Activated T-helper 1 cell treated with anti-CD3 and anti-CD28 coated beads, Interleukin-2, amount 50 U/mL, for 16 hours (primary cell): ENCODE data around the gene FLT1.

Experiments
- DNase-seq, 2 donors: peaks; one replicate each; pipeline ENCODE4 v3.0.0-alpha.2; 2020; ENCODE audit warnings: low read depth in 1 of 2, low spot score in 1 of 2

FLT1 gene

DNA sequence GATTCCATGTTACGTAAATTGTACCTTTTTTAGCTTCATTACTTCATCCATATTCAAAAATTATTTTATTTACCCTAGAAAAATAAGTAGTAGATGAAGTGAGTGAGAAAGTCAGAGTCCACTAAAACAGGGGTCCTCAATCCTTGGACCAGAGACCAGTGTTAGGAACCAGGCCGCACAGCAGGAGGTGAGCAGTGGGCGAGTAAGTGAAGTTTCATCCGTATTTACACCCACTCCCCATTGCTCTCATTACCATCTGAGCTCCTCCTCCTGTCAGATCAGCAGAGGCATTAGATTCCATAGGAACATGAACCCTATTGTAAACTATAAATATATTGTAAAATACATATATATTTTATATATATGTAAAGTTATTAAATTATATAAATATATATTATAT, 237.6 kb downstream of the FLT1 start:
- no peak for DNase-seq

DNA sequence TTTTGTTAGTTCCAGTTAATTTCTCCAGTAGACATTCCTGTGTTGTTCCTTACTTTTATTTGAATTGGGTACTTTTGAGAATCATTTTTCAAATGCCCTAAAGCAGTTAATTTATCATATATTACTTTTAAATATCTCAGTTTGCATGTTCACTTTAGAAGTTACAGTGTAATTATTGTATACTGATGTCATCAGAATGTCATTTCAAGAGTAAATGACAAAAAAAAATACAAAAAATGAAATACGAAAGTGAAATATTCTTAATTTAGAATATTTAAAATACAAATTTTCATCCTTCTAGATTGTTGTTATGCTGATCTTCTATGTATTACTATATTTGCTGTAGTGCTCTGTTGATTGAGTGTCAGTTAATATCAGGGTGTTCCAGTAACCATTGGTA, 242.4 kb downstream of the FLT1 start:
- DNase-seq, result no peak

DNA sequence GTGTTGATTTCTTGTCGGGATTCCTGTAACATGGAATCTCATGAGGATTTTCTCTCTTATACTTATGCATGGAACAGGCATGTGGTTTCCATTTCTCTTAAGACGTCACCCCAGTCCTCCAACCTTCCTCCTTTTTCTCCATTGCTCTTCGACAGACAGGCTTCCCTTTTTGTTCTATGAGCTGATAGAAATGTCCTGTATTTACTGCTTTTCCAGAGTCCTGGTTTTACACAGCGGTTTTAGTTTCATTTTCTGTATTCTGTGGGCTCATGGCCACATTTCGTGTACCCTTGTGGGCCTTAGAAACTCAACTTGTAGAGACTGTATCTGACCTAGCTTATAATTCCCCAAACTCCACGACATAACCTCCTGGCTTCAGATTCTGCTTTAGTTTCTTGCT, 243.5 kb downstream of the FLT1 start:
- no peak for DNase-seq

DNA sequence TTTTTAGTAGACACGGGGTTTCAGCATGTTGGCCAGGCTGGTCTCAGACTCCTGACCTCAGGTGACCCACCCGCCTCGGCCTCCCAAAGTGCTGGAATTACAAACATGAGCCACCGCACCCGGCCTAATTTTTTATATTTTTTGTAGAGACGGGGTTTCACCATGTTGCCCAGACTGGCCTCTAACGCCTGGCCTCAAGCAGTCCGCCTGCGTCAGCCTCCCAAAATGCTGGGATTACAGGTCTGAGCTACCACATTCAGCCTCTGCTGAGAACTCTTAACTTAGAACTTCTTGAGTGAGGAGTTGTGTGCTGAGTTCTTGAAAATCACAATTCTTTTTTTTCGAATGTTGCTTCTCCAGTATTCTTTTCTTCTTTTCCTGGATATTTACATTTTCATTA, 244.4 kb downstream of the FLT1 start:
- DNase-seq, result no peak
